Testis (tissue), 2 donors: ENCODE results near the gene SYCP1.

Experiments
- CTCF ChIP-seq, 3 experiments: fragments of 450-650 bp in 2 of 3; fragments of 200-600 bp in 1 of 3; sonication (generic) in 1 of 3; IDR thresholded peaks; one replicate each; pipeline ENCODE4 v1.5.1; 2016 to 2019; ENCODE audit warnings: antibody characterized with exemption in 3 of 3, mild to moderate bottlenecking in 2 of 3, moderate library complexity in 1 of 3
- POLR2A ChIP-seq: fragments of 450-650 bp; IDR thresholded peaks from one replicate; pipeline ENCODE4 v1.6.1; 2017; ENCODE audit warnings: antibody characterized with exemption, mild to moderate bottlenecking, moderate library complexity

DNA sequence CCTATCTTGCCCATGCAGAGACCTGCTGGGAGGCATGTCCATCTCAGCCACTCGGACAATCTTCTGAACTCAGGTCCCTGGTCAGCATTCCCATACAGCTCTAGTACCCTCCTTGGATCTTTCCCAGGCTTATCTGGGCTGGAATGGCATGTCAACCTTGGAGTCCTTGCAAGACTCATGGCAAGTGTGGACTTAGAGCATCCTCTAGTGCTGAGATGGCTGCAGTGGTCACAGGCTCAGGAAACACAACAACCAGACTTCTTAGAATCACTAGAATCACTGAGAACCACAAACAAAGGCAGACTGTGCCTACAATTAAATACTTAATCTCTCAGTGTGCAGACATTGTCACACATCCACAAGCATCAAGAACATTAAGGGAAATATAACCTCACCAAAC, 101.9 kb downstream of the SYCP1 start:
- no peak for TF ChIP-seq POLR2A
- TF ChIP-seq CTCF (IDR thresholded peaks at IDR 0.05), result no peak
